ENCODE results near the gene TBRG1. TPM values are rescaled to one million over a fixed set of nuclear protein-coding genes. Genes with fewer than 3 reads are reported as not detected.

The TBRG1 gene
- total RNA-seq, 1 donor = 40.2 TPM

GRCh38 chr11:124586238-124586860, 36.3 kb upstream of the TBRG1 start:
- Histone ChIP-seq H3K27me3 (ENCODE audit: insufficient read depth, low read length) (peaks cover 2% of the 10 kb centered on the region), H3K36me3 (ENCODE audit: insufficient read depth, low read length) (no peaks in the 10 kb centered on the region)
- peak; percentile 9 for DNase-seq (ENCODE audit: insufficient read length, low spot score, missing footprints)

GRCh38 chr11:124591430-124591829, 31.2 kb upstream of the TBRG1 start:
- no peak overlapping the region for H3K4me2 ChIP-seq (ENCODE audit: insufficient read depth, low read length)
- no peaks in the 10 kb centered on the region for H3K79me2 ChIP-seq (ENCODE audit: insufficient read depth, low read length)
- peaks cover 3% of the 10 kb centered on the region for H3K27me3 ChIP-seq (ENCODE audit: insufficient read depth, low read length)
- no peaks in the 10 kb centered on the region for H3K36me3 ChIP-seq (ENCODE audit: insufficient read depth, low read length)
- no peak overlapping the region for H3K27ac ChIP-seq (ENCODE audit: low read depth, low read length)
- H2AFZ ChIP-seq (ENCODE audit: low read length) = no peak overlapping the region
- no peak for DNase-seq (ENCODE audit: insufficient read length, low spot score, missing footprints)
- no peaks in the 10 kb centered on the region for H4K20me1 ChIP-seq (ENCODE audit: insufficient read depth, low read length)
- no peaks in the 10 kb centered on the region for H3K4me1 ChIP-seq (ENCODE audit: insufficient read depth, low read length)
- no peaks in the 10 kb centered on the region for H3K9me3 ChIP-seq (ENCODE audit: low read depth, low read length)
- H3K4me3 ChIP-seq (ENCODE audit: insufficient read depth, low read length) = no peak overlapping the region
- no peak for TF ChIP-seq CTCF (IDR thresholded peaks at IDR 0.05; ENCODE audit: extremely low read depth, low read depth, low read length)

More at GRCh38 chr11:124586238-124586860, 36.3 kb upstream of the TBRG1 start:
- Histone ChIP-seq H3K79me2 (ENCODE audit: insufficient read depth, low read length) (no peaks in the 10 kb centered on the region), H3K4me3 (ENCODE audit: insufficient read depth, low read length) (no peak overlapping the region), H3K4me1 (ENCODE audit: insufficient read depth, low read length) (no peaks in the 10 kb centered on the region), H4K20me1 (ENCODE audit: insufficient read depth, low read length) (no peaks in the 10 kb centered on the region), H3K4me2 (ENCODE audit: insufficient read depth, low read length) (no peak overlapping the region), H3K9me3 (ENCODE audit: low read depth, low read length) (no peaks in the 10 kb centered on the region), H2AFZ (ENCODE audit: low read length) (no peak overlapping the region), H3K27ac (ENCODE audit: low read depth, low read length) (no peak overlapping the region)
- peak; percentile 65 for TF ChIP-seq CTCF (IDR thresholded peaks at IDR 0.05; ENCODE audit: extremely low read depth, low read depth, low read length)

GRCh38 chr11:124592627-124593026, 30.0 kb upstream of the TBRG1 start:
- H3K4me3 ChIP-seq (ENCODE audit: insufficient read depth, low read length) = no peak overlapping the region
- no peak overlapping the region for H2AFZ ChIP-seq (ENCODE audit: low read length)
- no peak for TF ChIP-seq CTCF (IDR thresholded peaks at IDR 0.05; ENCODE audit: extremely low read depth, low read depth, low read length)
- no peaks in the 10 kb centered on the region for H3K36me3 ChIP-seq (ENCODE audit: insufficient read depth, low read length)
- H3K79me2 ChIP-seq (ENCODE audit: insufficient read depth, low read length) = no peaks in the 10 kb centered on the region
- H3K27ac ChIP-seq (ENCODE audit: low read depth, low read length) = no peak overlapping the region
- no peaks in the 10 kb centered on the region for H3K9me3 ChIP-seq (ENCODE audit: low read depth, low read length)
- DNase-seq (ENCODE audit: insufficient read length, low spot score, missing footprints) = no peak
- H3K4me2 ChIP-seq (ENCODE audit: insufficient read depth, low read length) = no peak overlapping the region
- peaks cover 6% of the 10 kb centered on the region for H3K27me3 ChIP-seq (ENCODE audit: insufficient read depth, low read length)
- no peaks in the 10 kb centered on the region for H3K4me1 ChIP-seq (ENCODE audit: insufficient read depth, low read length)
- no peaks in the 10 kb centered on the region for H4K20me1 ChIP-seq (ENCODE audit: insufficient read depth, low read length)

- Histone ChIP-seq H3K27ac (ENCODE audit: low read depth, low read length) (no peak overlapping the region), H3K4me1 (ENCODE audit: insufficient read depth, low read length) (no peaks in the 10 kb centered on the region), H3K4me3 (ENCODE audit: insufficient read depth, low read length) (no peak overlapping the region), H3K36me3 (ENCODE audit: insufficient read depth, low read length) (no peaks in the 10 kb centered on the region), H2AFZ (ENCODE audit: low read length) (no peak overlapping the region), H3K27me3 (ENCODE audit: insufficient read depth, low read length) (peaks cover 6% of the 10 kb centered on the region), H3K79me2 (ENCODE audit: insufficient read depth, low read length) (no peaks in the 10 kb centered on the region), H4K20me1 (ENCODE audit: insufficient read depth, low read length) (no peaks in the 10 kb centered on the region), H3K4me2 (ENCODE audit: insufficient read depth, low read length) (no peak overlapping the region), H3K9me3 (ENCODE audit: low read depth, low read length) (no peaks in the 10 kb centered on the region)
- DNase-seq (ENCODE audit: insufficient read length, low spot score, missing footprints) = no peak
- TF ChIP-seq CTCF (IDR thresholded peaks at IDR 0.05; ENCODE audit: extremely low read depth, low read depth, low read length) = no peak
These were observed 27.4 kb upstream of the TBRG1 start for GRCh38 chr11:124595302-124595701.
